Hepatocyte (in vitro differentiated cells): ENCODE data around the gene RBM42. TPM values are rescaled to one million over a fixed set of nuclear protein-coding genes. Genes with fewer than 3 reads are reported as not detected.

Experiments used
- DNase-seq: peaks from one replicate; pipeline ENCODE4 v3.0.0-alpha.2; 2016; ENCODE audit warnings: low spot score
- H2AFZ ChIP-seq: fragments of 200-600 bp; sonication (generic); 2 replicates; pipeline ENCODE4 v1.6.0; 2016; ENCODE audit warnings: antibody characterized with exemption, mild to moderate bottlenecking
- H3K27ac ChIP-seq: fragments of 200-600 bp; sonication (generic); 2 replicates; pipeline ENCODE4 v1.5.1; 2016; ENCODE audit warnings: mild to moderate bottlenecking
- H3K27me3 ChIP-seq: fragments of 200-600 bp; sonication (generic); 2 replicates; pipeline ENCODE4 v1.6.1; 2016
- H3K36me3 ChIP-seq: fragments of 200-600 bp; sonication (generic); replicated peaks from 2 replicates; pipeline ENCODE4 v1.5.1; 2016; ENCODE audit warnings: low read depth; ENCODE audit not compliant: insufficient read depth
- H3K4me1 ChIP-seq: fragments of 200-600 bp; sonication (generic); 2 replicates; pipeline ENCODE4 v1.5.1; 2016; ENCODE audit warnings: mild to moderate bottlenecking, moderate library complexity; ENCODE audit not compliant: insufficient read depth
- H3K4me2 ChIP-seq: fragments of 200-600 bp; sonication (generic); 2 replicates; pipeline ENCODE4 v1.6.0; 2016
- H3K4me3 ChIP-seq: fragments of 200-600 bp; sonication (generic); 2 replicates; pipeline ENCODE4 v1.5.1; 2016; ENCODE audit warnings: mild to moderate bottlenecking
- H3K79me2 ChIP-seq: fragments of 200-600 bp; sonication (generic); 2 replicates; pipeline ENCODE4 v1.6.0; 2017; ENCODE audit warnings: mild to moderate bottlenecking
- H3K9me2 ChIP-seq: fragments of 200-600 bp; sonication (generic); replicated peaks from 2 replicates; pipeline ENCODE4 v1.6.0; 2017; ENCODE audit warnings: mild to moderate bottlenecking; ENCODE audit not compliant: insufficient read depth
- H3K9me3 ChIP-seq: fragments of 200-600 bp; sonication (generic); 2 replicates; pipeline ENCODE4 v1.5.1; 2016; ENCODE audit warnings: low read depth, mild to moderate bottlenecking
- H4K20me1 ChIP-seq: fragments of 200-600 bp; sonication (generic); 2 replicates; pipeline ENCODE4 v1.6.0; 2016; ENCODE audit warnings: mild to moderate bottlenecking; ENCODE audit not compliant: insufficient read depth, poor library complexity, severe bottlenecking
- CTCF ChIP-seq: fragments of 200-600 bp; sonication (generic); IDR thresholded peaks from 2 replicates; pipeline ENCODE4 v1.5.1; 2016; ENCODE audit warnings: antibody characterized with exemption, mild to moderate bottlenecking; ENCODE audit not compliant: poor library complexity
- EZH2 ChIP-seq: fragments of 200-600 bp; sonication (generic); IDR thresholded peaks from 2 replicates; pipeline ENCODE4 v1.6.1; 2016; ENCODE audit warnings: antibody characterized with exemption, mild to moderate bottlenecking, borderline replicate concordance
- EZH2phosphoT487 ChIP-seq: fragments of 200-600 bp; sonication (generic); IDR thresholded peaks from one replicate; pipeline ENCODE4 v1.6.1; 2018; ENCODE audit warnings: antibody characterized with exemption, mild to moderate bottlenecking, low read depth, moderate library complexity; ENCODE audit not compliant: unreplicated experiment, severe bottlenecking
- WGBS: methylation state at CpG from one replicate; pipeline ENCODE4 v1.1.6; 2016; ENCODE audit warnings: low lambda C conversion rate; ENCODE audit errors: missing lambda C conversion rate; 5-methylcytosine and 5-hydroxymethylcytosine counted together
- polyA plus RNA-seq: library from polyadenylated mRNA; unstranded; fragments of >200 nt; fragmentation: Nextera tagmentation; extraction: Ambion mirVana; gene quantifications from 2 replicates; pipeline ENCODE4 v1.2.1, GENCODE V29; 2016
- total RNA-seq: library from RNA; depleted of rRNA; stranded (reverse); fragments of >200 nt; gene quantifications from 2 replicates; pipeline ENCODE4 v1.2.3, GENCODE V29; 2014

Gene RBM42
- total and polyA plus RNA-seq, 2 experiments from 2014 or later: 43.6 to 113 TPM

GRCh38 chr19:35666251-35666913, 37.5 kb downstream of the RBM42 start, which contains the start of gene UPK1A:
UPK1A (plus strand) TSS chr19:35666517; CDS start chr19:35666813, 296 bp downstream.
- 74% methylated on average over 16 of the region's 16 CpGs for WGBS
- no peak for TF ChIP-seq EZH2
- no peak for TF ChIP-seq CTCF
- no peak for TF ChIP-seq EZH2phosphoT487
- Histone ChIP-seq H3K4me2 (no peak within 1 kb of the TSS), H3K9me2 (no peaks in the 10 kb centered on the region), H3K27ac (no peak within 1 kb of the TSS), H2AFZ (no peak within 1 kb of the TSS), H3K4me1 (no peaks in the 10 kb centered on the region), H3K4me3 (no peak within 1 kb of the TSS), H3K27me3 (no peaks in the 10 kb centered on the region), H3K9me3 (no peaks in the 10 kb centered on the region), H3K79me2 (no peaks in the 10 kb centered on the region), H3K36me3 (no peaks in the 10 kb centered on the region), H4K20me1 (no peaks in the 10 kb centered on the region)
- DNase-seq: no peak

DNA sequence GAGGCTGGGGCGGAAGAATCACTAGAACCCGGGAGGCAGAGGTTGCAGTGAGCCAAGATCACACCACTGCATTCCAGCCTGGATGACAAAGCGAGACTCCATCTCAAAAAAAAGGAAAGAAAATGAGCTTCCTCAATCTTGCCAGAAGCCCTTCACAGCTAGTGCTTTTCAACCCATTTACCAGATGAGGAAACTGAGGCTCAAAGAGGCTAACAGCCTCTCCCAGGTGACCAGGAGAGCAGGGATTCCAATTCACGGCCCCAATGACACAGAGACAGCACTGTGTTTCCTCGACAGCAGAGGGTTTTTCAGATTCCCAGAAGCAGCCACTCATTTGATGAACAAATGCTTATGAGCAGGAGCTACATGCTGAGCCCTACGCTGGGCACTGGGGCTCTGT, 40.7 kb downstream of the RBM42 start:
- H3K27me3 ChIP-seq: no peaks in the 10 kb centered on the region
- H2AFZ ChIP-seq: no peak overlapping the region
- H3K79me2 ChIP-seq: no peaks in the 10 kb centered on the region
- H3K9me2 ChIP-seq: no peaks in the 10 kb centered on the region
- H3K4me3 ChIP-seq: no peak overlapping the region
- 78% methylated on average over 4 of the region's 6 CpGs for WGBS
- H3K4me2 ChIP-seq: no peak overlapping the region
- no peak for TF ChIP-seq EZH2
- TF ChIP-seq CTCF: no peak
- no peak for TF ChIP-seq EZH2phosphoT487
- no peaks in the 10 kb centered on the region for H3K9me3 ChIP-seq
- H3K36me3 ChIP-seq: no peaks in the 10 kb centered on the region
- no peaks in the 10 kb centered on the region for H3K4me1 ChIP-seq
- H3K27ac ChIP-seq: no peak overlapping the region
- no peaks in the 10 kb centered on the region for H4K20me1 ChIP-seq
- DNase-seq: no peak

- H4K20me1 ChIP-seq: no peaks in the 10 kb centered on the region
- no peak overlapping the region for H2AFZ ChIP-seq
- no peak overlapping the region for H3K4me3 ChIP-seq
- H3K27me3 ChIP-seq: no peaks in the 10 kb centered on the region
- H3K9me2 ChIP-seq: no peaks in the 10 kb centered on the region
- H3K4me2 ChIP-seq: no peak overlapping the region
- no peaks in the 10 kb centered on the region for H3K9me3 ChIP-seq
- H3K36me3 ChIP-seq: no peaks in the 10 kb centered on the region
- H3K4me1 ChIP-seq: no peaks in the 10 kb centered on the region
- WGBS: 75% methylated on average over 4 of the region's 4 CpGs
- DNase-seq: no peak
- no peak overlapping the region for H3K27ac ChIP-seq
- H3K79me2 ChIP-seq: no peaks in the 10 kb centered on the region
- TF ChIP-seq EZH2 (no peak), CTCF (no peak), EZH2phosphoT487 (no peak)
Measured at GRCh38 chr19:35669974-35670373, 41.1 kb downstream of the RBM42 start.

DNA sequence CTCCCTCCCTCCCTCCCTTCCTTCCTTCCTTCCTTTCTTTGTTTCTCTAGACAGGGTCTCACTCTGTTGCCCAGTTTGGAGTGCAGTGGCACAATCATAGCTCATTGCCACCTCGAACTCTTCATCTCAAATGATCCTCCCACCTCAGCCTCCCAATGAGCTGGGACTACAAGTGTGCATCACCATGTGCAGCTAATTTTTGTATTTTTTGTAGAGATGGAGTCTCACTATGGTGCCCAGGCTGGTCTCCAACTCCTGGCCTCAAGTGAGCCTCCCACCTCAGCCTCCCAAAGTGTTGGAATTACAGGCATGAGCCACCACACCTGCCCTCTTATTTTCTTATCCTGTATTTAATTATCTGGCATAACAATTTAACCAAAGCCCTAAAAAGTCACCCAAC, 41.9 kb downstream of the RBM42 start:
- H4K20me1 ChIP-seq: no peaks in the 10 kb centered on the region
- no peaks in the 10 kb centered on the region for H3K79me2 ChIP-seq
- no peak for DNase-seq
- H2AFZ ChIP-seq: no peak overlapping the region
- no peaks in the 10 kb centered on the region for H3K27me3 ChIP-seq
- no peak overlapping the region for H3K27ac ChIP-seq
- H3K4me2 ChIP-seq: no peak overlapping the region
- no peaks in the 10 kb centered on the region for H3K9me2 ChIP-seq
- no peaks in the 10 kb centered on the region for H3K4me1 ChIP-seq
- TF ChIP-seq EZH2: no peak
- no peak for TF ChIP-seq CTCF
- no peak for TF ChIP-seq EZH2phosphoT487
- H3K4me3 ChIP-seq: no peak overlapping the region
- WGBS: 89% methylated on average over 1 of the region's 1 CpG
- no peaks in the 10 kb centered on the region for H3K36me3 ChIP-seq
- no peaks in the 10 kb centered on the region for H3K9me3 ChIP-seq
